Globus pallidus (tissue), 1 donor: ENCODE measurements around the gene SESN1.

Experiments
- DNase-seq: peaks from one replicate; pipeline ENCODE4 v3.0.0-alpha.2; 2015; ENCODE audit warnings: low spot score

SESN1 gene

DNA sequence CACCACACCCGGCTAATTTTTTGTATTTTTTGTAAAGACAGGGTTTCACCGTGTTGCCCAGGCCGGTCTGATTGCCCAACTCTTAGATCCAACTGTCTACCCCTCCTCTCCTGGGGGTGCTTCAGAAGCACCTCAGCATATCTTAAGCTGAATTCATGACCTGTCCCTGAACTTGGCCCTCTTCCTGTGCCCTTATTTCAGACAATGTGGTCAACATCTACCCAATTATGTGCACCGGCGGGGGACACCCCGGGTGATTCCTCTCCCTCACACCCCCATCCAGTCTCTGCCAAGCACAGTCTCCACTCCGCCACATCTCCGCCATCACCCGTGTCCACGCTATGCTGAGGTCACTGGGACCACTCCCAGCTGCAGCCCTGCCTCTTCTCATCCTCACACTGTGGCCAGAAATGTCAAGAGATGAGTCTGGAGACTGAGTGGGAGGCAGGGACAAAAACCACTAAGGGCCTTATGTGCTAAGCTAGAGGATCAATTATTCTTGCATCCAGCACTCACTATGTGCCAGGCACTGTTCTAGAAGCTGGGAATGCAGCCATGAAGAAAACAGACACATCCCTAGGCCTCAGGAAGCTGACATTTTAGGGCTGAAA lies 134.6 kb downstream of the SESN1 start:
- no peak for DNase-seq

DNA sequence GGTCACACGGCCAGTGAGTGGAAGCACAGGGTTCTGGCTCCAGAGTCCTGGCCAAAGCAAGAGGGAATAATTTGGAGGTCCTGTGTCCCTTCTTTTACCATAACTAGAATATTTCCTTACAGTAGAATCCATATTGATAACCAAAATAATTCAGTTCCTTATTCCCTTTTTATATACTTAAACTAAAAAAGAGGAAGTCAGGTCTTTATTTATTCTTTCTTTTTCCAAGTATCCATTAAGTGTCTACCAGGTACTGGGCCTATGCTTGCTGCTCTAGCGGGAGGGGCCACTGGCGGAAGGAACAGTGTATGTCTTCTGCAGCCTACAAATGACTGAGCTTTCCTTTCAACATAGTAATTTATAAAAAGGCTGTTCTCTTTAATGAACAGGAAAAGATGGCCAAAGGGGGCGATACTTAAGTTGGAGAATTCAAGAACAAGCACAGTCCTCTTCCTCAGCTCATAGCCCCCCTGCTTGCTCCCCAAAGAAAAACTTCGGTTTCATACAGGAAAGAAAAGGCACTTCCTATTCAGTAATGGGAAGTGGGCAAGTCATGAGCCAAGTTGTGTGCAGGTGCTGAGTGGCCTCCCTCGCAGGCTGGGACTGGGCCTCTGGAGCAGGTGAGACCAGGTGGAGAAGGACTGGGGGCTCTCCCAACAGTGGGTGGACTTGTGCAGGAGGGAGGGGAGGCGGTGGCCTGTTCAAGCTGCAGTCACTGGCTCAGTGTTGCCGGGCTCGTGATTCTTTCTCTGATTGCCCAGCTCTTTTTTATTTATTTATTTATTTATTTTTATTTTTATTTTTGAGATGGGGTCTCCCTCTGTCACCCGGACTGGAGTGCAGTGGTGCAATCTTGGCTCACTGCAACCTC lies 135.5 kb downstream of the SESN1 start:
- DNase-seq = no peak

DNA sequence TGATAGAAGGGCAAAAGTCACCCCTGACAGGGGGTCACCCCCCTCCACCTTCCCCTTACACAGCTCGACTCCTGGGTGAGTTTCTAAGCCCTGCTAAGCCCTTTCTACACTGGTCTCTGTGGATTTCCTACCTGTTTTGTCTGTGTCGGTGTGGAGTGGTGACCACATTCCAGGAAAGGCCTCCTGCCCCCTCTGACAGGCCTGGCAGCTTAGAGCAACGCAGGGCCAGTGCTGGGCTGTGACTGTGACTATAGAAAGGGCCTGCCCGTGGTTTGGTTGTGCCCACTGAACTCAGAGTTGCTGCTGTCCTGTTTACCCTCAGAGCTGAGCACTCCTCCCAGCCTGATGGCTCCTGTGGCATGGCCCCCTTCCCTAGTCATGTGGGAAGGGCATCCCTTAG lies 137.4 kb downstream of the SESN1 start:
- no peak for DNase-seq

DNA sequence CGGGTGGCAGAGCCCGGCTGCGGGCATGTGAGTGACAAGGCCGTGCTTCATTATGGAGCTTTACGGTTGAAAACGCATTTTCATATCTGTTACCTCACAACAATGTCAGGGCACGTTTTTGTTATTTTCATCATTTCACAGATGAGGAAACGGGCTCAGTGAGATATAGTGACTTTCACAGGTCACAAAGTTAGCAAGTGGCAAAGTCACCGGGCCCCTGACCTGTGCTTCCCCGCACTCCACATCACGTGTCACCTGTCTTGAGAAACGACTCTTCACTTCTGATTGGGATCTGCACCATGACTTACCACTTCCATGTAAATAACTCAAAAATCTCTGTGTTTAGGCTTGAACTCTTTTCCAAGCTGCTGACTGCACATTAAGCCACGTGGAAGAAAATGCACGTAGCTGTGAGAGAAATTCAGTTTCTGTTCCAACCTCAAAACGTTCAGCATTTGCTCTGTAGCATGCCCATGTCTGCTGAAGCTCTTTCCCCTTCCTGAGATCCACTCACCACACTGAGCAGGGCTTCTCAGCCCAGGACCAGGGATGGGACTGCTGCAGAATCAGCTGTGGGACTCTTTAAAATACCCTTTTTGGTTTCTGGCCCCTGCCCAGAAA lies 139.2 kb downstream of the SESN1 start:
- DNase-seq = no peak

DNA sequence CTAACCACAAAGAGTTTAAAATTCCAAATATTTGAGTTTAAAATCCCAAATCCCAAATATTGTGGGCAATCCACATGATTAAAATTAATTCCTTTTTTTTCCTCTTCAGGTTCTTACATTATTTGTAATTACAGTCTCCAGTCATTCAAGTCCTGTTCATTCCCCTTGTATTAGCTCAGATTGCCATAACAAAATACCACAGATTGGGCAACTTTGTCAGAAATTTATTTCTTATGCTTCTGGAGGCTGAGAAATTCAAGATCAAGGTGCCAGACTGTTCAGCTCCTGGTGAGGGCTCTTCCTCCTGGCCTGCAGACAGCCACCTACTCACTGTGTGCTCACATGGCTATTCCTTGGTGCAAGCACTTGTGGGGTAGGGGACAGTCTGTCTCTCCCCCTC lies 141.0 kb downstream of the SESN1 start:
- no peak for DNase-seq

DNA sequence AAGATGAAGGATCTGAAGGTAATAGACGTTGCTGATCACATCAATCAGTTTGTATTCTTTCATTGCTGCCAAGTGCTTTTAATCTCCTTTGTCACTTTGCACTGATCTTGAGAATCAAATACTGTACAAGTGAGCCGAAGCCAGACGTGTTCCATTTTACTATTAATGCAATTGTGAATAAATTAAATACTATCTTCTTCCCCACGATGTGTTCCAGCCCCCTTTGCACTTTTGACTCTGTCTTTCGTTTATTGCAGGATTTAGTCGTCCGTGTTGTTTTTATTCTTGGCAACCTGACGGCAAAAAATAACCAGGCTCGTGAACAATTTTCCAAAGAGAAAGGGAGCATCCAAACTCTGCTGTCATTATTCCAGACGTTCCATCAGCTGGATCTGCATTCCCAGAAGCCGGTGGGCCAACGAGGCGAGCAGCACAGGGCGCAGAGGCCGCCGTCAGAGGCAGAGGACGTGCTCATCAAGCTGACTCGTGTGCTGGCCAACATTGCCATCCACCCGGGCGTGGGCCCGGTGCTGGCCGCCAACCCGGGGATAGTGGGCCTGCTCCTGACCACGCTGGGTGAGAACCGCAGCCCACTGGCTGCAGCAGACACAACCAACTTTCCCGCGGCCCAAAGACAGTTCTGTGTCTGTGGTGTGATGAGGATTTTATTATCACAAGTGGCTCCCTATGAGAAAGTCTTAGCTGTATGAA lies 141.7 kb downstream of the SESN1 start:
- DNase-seq = no peak

DNA sequence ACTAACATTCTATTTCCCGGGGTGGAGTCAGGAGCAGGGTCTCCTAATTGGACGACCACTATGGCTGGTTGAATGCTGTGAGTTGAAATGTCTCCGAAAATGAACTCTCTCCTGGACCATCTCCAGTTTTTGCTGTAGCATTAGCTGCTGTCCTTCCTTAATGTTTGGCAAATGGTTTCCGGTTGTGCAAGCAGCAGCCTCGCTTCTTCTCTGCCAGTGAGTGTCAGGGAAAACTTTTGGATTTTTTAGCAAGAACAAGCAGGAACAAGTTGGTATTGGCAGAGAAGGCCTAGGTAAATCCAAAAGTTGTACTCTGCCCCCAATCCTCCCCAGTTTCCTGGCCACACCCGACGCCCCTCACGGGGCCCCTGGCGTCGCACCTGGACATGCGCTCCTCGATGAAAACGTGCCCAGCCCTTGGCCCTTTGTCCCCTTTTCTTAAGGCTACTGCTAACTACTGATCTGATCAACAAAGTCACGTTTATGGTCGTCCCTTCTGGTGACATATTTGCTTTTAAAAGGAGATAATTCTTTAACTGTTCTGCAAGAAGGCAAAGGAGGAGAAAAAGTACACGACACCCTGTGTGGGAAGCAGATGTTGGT lies 143.2 kb downstream of the SESN1 start:
- no peak for DNase-seq

DNA sequence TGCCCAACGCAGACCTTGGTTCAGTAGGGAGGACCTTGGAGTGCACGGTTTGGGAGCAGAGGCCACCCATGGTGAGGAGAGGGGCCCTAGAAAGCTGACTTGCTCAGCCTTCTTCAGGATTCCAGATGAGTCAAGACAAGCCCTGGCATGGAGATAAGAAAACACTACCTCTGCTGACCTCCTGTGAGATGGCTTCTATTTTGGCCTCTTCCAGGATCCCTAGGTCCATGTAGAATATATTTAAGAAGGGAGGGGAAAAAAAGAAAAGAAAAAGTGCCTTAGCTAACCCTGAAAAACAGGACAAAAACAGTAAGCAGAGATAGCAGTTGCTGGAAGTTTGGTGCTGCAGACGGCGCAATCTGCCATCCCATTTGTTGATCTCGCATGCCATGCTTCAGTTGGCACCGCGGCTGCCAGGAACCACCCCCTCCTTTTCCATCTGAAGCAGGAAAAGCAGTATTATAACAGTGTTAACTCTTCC lies 146.4 kb downstream of the SESN1 start:
- no peak for DNase-seq

DNA sequence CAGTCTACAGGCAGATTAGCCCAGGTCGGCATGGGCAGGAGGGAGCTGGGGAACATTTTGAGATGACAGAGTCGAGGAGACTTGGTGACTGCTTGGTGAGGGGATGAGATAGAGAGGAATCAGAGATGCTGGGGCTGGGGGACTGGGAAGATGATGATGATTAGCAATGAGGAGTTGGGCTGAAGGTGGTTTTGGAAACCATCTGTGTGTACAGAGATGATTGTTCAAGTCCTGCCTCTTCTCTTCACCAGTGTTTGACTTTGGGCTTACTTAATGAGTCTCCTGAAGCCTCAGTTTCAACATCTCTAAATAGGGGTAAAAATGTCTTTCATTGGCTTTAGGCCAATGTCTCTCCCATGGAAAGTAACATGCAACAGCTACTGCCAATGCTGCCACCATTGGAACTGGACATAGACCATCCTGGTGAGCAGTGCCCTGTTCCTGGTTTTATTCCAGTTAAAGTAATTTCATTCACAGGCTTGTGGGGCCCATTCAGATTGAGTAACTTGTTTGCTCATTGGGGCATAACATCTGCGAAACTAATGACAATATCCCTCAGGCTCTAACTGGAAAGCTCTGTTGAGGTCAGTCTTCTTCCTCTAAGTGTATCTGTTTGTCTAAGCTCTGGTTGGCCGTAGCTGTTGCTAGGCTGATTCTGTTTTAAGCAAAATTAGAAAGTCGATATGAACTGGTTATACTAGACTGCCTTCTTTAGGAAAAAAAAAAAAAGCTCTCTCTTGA lies 147.4 kb downstream of the SESN1 start:
- DNase-seq = no peak

DNA sequence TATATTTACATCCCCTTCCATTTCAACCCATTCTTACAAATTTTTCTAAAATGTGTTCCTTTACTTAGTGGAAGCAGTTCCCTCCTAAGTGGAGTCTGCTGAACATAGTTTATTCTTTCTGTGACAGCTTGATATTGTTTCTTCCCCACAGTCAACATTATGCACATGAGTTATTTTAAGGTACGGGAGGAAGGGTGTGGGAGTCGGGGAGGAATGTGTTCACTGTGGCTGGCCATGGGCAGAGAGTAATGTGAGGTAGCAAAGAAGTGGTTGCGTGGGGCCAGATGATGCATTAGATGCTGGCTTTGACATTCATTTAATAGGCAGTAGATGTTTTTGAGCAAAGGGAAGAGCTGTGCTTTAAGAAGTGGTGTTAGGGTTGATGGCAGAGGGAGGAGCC lies 148.0 kb downstream of the SESN1 start:
- DNase-seq = no peak

DNA sequence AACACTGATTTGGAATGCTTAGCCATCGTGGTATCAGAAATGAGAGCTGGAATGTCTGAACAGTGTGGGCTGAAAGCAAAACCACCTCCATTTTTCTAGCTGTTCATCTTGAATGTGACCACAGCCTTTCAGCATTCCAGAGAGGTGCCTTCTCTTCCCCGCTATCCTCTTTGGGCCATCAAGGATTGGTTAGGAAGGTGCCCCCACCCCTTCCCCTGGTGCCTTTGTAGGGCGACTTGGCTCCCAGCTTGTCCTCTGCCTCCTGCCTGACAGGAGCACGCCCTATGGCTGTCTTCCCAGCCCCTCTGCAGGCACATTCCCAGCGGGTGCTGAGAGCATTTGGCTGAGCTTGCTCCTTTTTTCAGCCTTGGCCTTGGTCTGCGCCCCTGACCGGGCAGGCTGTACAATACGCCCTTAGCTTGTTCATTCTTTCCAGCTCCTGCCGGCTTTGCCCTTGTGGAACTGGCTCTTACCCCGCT lies 148.9 kb downstream of the SESN1 start:
- peak; percentile 74 for DNase-seq

DNA sequence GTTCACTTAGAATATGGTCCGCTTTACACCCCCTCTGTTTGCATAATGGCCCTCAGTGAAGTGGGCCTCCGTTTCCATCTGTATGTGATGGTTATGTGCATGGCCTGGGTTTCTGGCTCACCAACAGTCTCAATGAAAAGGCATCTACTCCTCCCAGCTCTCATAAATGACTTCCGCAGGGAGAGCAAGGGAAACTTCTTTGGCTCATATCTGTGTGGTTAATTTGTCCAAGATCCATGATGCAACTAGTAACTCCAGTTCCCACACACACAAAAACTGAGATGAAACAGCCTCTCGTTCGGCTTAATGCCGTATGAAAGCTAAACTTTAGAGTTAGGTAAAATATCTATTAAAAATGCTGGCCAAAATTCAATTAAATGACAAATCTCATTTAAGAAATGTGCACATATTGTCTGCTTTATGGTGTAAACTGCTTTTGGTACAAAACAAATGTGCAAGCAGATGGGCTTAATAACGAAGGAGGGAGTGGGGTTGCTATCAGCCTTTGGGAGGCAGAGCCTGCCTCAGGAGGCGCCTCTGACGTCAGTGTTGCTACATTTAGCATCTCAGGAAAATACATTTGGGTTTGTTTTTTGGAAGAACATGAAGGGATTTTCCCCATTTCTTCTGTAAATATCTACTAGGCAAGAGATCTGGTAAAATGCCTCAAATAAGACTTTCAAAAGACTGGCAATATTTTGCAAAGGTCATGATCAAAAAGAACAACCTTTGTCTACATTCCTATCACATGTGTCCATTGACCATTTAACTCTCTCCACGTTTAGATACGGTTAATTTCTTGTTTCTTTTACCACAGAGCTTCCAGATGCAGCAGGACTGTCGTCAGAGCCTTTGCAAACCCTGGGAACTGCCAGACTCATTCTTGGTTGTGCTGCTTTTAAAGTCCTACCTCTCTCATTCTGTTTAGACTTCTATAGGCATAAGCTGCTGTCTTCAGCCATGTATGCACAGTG lies 149.7 kb downstream of the SESN1 start:
- peak; percentile 24 for DNase-seq

DNA sequence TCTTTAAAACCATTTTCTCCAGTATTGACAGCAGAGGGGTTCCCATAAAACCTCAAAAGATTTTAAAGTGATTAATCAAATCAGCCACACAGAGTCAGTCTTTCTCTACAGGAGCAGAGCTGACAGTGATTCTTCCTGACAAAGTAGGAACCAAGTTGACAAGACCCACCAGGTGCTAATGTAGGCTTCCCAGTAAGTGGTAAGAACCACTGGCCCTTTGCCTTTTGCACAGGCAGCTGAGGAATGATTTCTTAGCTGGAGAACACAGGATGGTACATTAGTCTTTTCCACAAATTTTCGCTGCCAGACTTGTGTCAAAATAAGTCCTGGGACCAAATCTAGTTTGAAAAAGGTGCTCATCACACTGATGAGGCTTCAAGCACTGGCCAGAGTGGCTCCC lies 150.6 kb downstream of the SESN1 start:
- DNase-seq = no peak

DNA sequence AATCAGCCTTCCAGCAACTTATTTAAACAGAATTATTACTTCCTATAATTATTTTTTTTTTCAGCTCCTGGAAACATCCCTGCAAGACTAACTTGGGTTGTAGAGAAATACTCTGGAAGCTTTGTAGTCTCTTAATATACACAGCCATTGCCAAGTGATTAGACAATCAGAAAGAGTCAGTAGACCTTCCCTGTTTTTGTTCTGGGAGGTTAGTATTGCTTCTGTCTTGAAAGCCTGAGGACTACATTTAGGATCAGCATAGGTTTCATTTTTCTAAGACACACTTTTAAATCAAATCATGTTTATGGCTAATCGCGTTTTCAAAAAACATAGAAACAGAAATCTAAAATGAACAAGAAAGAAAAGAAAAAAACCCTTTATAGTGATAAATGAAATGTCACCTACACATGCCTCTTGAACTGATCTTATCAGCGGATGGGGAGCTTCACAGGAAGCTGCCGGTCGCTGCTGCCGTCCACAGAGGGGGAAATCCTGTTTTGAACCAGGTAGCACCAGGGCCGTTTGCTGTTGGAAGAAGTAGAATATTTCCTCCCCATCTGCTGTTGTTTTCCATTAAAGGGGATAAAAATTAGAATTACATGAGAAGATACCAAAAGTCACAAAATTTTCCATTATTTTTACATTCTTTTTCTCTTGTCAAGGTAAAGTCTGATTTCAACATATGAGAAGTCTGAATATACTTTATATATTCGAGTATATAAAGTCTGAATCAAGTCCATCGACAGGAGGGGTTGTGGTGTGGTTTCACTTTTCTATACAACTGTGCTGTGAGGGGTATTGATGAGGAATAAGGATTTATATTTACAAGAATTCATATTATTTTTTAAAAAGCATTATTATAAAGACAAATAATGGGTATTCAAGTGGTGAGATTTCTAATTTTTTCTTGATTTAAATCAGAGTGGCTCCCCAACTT lies 151.8 kb downstream of the SESN1 start:
- no peak for DNase-seq

DNA sequence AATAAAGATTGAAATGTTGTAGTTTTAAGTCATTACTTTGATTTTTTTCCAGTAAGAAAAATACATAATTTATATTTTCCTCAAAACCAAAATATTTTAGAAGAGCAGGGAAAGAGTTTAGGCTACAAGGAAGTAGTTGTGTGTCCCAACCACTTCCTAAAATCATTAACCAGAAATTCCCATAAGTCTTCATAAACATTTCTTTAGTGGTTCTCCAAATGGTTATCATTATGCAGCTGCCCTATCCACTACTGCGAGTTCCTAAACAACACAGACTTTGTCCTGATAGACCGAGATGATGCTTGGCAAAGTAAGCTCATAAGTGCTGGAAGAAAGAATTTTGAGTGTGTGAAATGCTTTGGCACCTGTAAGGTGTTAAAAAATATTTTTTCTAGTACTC lies 152.8 kb downstream of the SESN1 start:
- DNase-seq = no peak

DNA sequence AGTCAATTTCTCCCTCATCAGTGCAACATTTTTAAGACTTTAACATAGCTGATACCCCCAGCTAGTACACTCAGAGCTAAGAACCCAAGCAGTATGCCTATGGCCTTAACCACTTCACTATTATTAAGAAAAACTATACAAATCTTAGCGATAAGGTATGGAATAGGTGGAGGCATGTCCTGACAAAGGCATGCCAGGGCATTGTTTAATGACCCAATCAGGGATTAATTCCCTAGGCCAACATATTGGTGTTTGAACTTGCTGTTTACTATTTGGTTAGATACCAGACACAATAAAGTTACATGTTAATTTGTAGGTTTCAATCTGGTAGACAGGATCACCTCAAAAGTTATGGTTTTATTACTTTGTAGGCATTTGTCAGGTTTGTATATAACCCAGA lies 153.4 kb downstream of the SESN1 start:
- no peak for DNase-seq

DNA sequence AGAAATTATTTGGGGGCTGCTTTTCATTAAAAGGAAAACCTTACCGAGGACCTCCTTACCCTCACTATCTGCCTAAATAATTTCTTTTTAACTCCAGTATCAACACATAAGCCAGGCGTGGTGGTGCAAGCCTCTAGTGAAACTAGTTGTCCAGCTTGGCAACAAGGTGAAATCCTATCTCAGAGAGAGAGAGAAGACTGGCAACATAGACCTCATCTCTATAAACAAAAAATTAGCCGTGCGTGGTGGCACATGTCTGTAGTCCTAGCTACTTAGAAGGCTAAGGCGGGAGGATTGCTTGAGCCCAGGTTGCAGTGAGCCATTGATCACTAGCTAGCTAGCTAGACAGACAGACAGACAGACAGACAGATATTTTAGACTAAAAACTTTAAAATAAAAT lies 153.9 kb downstream of the SESN1 start:
- DNase-seq = no peak

DNA sequence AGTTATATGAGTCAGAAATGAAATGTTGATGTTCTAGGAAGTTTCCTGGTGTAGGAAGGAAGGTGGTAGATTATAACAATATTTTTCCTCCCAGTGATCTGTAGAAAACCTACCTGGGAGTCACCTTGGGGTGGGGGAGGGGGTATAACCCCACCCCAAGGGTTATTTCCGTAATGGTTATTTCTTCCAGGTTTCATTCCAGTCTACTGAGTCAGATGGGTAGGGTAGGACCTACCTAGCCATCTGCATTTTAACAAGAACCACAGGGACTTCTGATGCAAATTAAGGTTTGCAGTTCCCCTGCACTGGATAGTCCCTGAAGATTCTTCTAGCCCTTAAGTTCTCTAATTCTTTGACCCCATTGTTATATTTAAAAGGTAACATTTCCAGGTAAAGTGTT lies 157.5 kb downstream of the SESN1 start:
- DNase-seq = no peak
